Measurements from ENCODE around the gene FOXP1.

The FOXP1 gene

GRCh38 chr3:71425491-71426071, 157.9 kb downstream of the FOXP1 start:
- DNase-seq (ENCODE audit: low read depth): peak; percentile 69

DNA sequence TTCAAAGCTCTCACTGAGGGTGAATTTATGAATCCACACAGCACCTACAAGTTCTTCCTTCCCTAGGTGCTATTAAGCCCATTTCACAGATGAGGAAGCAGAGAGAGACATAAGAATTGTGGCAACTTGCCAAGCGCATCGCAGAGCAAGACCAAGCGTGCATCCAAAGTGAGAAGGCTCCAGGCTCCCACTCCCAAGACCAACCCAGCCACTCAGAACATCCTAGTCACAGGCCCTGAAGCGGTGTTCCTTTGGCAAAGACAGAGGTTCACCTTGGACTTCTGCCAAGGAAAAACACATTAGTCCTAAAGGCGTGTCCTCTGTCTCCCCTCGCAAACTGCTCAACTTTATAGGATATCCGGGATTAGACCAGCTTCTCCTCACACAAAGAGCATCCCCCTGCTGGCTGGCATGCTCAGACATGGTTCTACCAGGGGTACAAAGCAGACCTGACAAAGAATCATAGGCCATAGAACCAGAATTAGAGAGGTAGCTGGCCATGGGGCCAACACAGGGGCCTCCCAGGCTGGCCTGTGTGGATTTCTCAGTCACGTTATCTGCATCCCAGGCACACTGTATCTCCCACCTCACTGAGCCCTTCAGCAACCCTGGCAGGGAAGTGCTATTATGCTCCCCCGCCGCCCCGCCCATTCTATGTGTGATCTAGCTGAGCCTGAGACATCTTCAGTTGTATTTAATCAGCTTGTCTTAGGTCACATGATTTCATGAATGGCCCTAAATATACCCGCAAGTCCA, 160.2 kb downstream of the FOXP1 start:
- DNase-seq (ENCODE audit: low read depth): no peak

DNA sequence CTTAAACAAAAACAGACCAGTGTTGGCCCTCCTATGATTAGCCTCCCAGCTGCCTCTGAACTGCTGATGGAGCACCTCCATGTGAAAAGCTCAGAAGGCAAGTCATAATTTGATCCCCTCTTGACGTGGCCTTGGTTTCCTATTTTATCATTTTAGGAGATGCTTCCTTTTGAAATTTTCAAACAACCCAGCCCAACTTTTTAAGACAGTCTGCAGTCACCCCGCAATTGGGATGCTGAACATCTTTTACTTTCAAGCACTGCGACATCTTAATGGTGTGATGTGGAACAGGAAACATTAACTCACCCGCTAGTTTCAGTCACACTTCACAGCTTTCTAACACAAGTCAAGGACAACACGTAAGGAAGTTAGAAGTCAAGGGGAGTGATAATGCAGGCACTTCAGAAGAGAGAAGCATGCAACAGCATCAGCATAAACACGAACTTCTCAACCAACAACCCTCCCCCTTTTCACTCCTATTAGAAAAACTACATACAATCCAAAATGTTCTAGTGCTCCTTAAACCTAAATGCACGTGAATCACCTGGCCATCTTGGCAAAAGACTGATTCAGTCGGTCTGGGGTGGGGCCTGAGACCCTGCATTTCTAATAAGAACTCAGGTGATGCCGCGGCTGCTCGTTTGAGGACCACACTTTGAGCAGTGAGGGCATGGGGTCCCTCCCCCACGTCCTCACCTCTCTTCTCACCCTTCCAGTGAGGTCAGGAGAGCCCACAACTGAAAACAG, 161.5 kb downstream of the FOXP1 start:
- no peak for DNase-seq (ENCODE audit: low read depth)

DNA sequence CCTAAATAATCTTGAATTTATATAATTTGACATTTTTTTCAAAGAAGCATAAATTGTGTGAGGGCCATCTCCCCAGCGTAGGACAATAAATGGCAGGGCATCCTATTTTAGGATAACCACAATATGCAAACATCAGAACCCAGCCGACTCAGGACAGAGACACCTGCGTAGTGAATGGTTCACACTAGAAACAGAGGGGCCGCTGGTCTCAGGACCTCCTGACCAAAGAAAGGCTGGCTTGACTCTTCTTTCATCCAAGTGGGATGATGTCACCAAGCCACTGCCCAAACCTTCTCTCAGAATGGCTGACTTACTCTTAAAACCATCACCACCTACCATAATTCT, 162.1 kb downstream of the FOXP1 start:
- no peak for DNase-seq (ENCODE audit: low read depth)

- no peak for DNase-seq (ENCODE audit: low read depth)
Observed at GRCh38 chr3:71419369-71419768, 164.2 kb downstream of the FOXP1 start.

- no peak for DNase-seq (ENCODE audit: low read depth)
Observed at GRCh38 chr3:71417791-71418190, 165.7 kb downstream of the FOXP1 start.

DNA sequence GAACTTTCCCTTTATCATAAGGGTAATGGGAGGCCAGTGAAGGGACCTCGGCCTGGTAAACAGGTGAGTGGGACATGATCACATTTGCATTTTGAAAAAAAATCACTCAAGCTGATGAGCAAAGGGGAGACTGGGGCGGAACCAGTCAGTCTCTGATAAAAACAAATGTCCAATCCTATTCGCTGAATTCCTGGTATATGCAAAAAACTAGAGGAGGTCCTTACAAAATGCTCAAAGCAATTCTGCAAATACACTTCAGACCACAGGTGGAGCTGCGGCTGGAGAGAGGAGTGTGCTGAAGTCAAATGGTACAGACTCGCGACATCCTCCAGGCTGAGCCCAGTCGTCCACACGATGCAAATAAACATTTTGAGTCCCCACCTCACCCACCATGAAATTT, 166.7 kb downstream of the FOXP1 start:
- no peak for DNase-seq (ENCODE audit: low read depth)

DNA sequence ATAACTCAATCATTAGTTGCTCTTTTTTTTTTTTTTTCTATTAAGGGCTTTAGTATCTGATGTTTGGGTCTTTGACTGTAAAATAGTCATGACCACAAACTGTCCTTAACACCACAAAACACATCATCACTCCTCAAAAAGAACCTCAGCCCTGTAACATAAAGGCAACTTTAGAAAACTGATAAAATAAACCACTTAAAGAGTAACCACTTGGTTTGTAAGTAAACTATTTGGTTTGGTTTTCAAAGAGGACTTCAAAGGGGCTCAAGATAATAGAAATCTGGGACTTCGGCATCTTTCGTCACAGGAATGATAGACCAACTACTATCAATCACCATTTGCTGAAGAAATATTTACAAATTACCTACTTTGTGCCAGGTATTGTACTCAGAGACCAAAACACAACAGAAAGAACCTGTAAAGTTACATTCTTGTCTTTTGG, 167.8 kb downstream of the FOXP1 start:
- DNase-seq (ENCODE audit: low read depth): no peak

DNA sequence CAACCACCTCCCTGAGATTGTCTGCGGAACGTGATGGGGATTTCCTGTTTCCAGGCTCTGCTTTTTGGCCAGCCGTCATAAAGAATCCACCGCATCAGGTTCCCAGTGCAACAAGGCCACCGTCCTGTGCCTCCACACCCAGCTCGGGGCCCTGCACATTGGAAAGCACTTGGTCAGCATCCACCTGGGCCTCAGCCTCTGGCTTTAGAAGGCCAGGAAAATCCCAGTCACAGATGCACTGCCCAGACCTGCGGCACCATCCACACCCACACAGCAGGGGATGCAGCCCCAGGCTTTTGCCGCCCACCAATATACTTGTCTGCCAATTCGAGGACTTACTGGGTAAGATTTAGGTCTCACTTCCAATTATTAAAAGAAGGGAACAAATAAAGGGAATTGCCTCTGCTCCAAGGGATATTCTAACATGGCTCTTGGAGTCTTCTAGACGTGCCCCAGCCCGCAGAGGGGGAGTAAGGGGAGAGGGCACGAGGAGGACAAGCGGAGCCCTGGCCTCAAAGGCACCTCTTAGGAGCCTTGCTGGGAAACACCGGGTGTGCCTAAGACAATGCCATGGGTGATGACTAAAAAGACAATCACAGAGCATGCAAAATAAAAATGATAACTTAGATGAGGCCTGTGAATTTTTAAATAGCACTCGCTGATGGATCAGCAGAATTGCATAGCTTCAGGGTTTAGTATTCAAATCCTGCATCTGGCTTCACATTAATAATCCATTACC, 169.2 kb downstream of the FOXP1 start:
- DNase-seq (ENCODE audit: low read depth): no peak

DNA sequence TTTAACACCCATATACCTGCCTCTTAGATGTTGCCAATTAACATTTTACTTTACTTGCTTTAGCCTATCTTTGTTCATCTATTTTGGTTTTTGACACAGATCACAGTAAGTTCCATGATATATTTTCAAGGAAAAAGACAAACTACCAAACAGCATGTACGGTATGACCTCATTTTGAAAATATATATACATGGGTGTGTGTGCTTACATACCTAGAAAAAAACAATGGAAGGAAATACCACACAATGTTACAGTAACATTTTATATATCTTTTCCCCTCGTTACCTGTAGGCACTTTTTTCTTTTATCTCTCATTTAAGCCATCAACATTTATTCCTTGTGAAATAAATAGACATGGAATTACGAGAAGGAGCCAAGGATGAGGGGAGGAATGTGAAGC, 170.0 kb downstream of the FOXP1 start:
- no peak for DNase-seq (ENCODE audit: low read depth)

GRCh38 chr3:71409352-71409751, 174.2 kb downstream of the FOXP1 start:
- DNase-seq (ENCODE audit: low read depth): no peak

DNA sequence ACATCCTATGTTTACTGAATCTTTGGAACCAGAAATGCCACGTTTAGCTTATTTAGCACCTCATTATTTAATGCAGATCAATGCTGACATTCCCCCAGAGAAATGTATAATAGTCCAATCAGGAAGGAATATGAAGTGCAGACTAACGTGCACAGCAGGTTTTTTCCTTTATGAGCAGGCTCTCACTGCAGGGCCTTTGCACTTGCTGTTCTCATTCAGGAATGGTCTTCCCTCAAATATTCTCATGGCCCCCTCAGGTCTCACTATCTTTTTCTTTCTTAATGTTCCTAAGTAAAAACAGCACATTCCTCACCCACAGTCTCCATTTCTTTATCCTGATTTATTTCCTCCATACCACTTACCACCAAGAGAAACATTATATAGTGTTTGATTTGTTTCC, 174.6 kb downstream of the FOXP1 start:
- no peak for DNase-seq (ENCODE audit: low read depth)

GRCh38 chr3:71407823-71408222, 175.7 kb downstream of the FOXP1 start:
- DNase-seq (ENCODE audit: low read depth): no peak

- no peak for DNase-seq (ENCODE audit: low read depth)
Observed at GRCh38 chr3:71406972-71407810, 176.3 kb downstream of the FOXP1 start.

- no peak for DNase-seq (ENCODE audit: low read depth)
Observed at GRCh38 chr3:71402911-71403310, 180.6 kb downstream of the FOXP1 start.

- no peak for DNase-seq (ENCODE audit: low read depth)
Observed at GRCh38 chr3:71402280-71402679, 181.2 kb downstream of the FOXP1 start.

- no peak for DNase-seq (ENCODE audit: low read depth)
Observed at GRCh38 chr3:71401695-71402231, 181.8 kb downstream of the FOXP1 start.

DNA sequence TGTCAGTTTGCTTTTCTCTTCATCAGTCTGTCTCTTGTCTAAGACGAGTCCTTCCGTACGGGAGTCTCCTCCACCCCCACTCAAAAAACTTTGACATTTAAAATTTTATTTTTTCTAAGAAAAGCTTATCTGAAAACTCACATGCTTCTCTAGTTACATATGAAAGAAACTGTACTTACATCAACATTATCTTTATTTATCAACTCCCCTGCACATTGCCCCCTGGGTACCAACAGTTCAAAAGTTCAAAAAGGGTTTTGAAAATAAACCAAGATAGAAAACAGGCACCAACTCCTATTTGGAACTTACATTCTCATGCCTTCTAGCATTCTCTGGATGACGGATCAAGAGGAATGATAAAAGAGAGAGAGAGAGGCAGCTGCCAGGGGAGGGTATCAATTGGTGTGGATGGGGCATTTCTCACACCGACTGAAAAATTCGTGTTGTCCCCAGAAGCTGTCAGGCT, 182.5 kb downstream of the FOXP1 start:
- no peak for DNase-seq (ENCODE audit: low read depth)

DNA sequence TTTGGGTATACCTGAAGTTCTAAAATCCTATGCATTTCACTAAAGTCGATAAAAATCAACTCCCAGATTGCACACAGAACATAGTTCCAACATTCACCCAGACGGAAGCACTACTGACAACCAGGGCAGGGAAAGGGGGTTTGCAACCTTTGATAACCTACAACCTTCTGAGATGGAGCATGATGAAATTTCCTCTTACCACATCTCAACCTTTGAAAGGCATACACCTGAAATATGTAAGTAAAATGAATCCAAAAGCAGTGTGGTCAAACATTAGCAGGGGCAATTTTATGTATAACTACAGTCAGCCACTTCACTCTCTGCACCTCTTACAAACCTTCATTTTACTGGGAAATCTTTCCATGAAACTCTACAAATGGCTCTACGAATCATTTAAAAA, 184.1 kb downstream of the FOXP1 start:
- DNase-seq (ENCODE audit: low read depth): no peak

- no peak for DNase-seq (ENCODE audit: low read depth)
Observed at GRCh38 chr3:71398157-71398836, 185.2 kb downstream of the FOXP1 start.

DNA sequence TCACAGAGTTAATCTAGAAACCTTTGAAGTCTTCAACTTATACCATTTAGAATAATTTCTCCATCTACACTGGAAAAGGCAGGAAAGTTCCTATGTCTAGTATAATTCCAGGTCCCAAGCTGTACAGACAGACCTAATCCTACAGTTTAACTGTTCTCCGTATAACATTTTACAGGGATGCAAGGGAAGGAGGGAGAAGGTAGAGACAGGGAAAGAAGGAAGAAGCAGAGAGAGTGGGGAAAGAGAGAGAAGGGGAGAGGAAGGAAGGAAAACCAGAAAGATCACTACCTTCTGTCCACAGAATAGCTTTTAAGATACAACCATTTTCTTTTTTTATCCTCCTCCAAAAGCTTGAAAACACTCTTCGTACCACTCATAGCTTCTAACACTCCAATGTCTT, 185.8 kb downstream of the FOXP1 start:
- DNase-seq (ENCODE audit: low read depth): no peak
